Keratinocyte (primary cell): ENCODE results near the gene CAMKMT.

ENCODE experiments used
- CTCF ChIP-seq, 3 experiments: IDR thresholded peaks in 1 of 3; conservative IDR thresholded peaks in 1 of 3; optimal IDR thresholded peaks in 1 of 3; 2 replicates in 2 of 3; 3 replicates in 1 of 3; pipeline versions ENCODE3 to v1.5.1; 2011; ENCODE audit warnings: low read length in 3 of 3, mild to moderate bottlenecking in 3 of 3, moderate library complexity in 2 of 3, control low read depth in 1 of 3, inconsistent platforms in 1 of 3; ENCODE audit not compliant: insufficient read depth in 2 of 3; ENCODE audit errors: extremely low read depth in 1 of 3
- EZH2 ChIP-seq: IDR thresholded peaks from one replicate; pipeline ENCODE4 v1.6.1; 2012; ENCODE audit warnings: inconsistent platforms, mild to moderate bottlenecking, low read length, moderate library complexity

- no peak for TF ChIP-seq CTCF (optimal IDR thresholded peaks at IDR 0.05 in 1 of 3, IDR thresholded peaks at IDR 0.05 in 1 of 3, conservative IDR thresholded peaks at IDR 0.05 in 1 of 3; ENCODE audit: extremely low read depth in 1 of 3, insufficient read depth in 2 of 3, low read length in 3 of 3)
- no peak for TF ChIP-seq EZH2
Observed at GRCh38 chr2:44822174-44822573, 460.4 kb downstream of the CAMKMT start.
